GM12892 (cell line): ENCODE measurements around the gene MYOG.

Experiments used
- POLR2A ChIP-seq: IDR thresholded peaks from 2 replicates; pipeline ENCODE4 v1.6.1; 2011; ENCODE audit warnings: low read depth, low read length, control low read depth
- POLR2AphosphoS5 ChIP-seq: IDR thresholded peaks from 2 replicates; pipeline ENCODE4 v1.6.1; 2011; ENCODE audit warnings: low read depth, low read length, control low read depth
- TAF1 ChIP-seq: IDR thresholded peaks from 2 replicates; pipeline ENCODE4 v1.6.1; 2011; ENCODE audit warnings: low read depth, mild to moderate bottlenecking, control low read depth, low read length, borderline replicate concordance

- no peak for TF ChIP-seq POLR2A
- no peak for TF ChIP-seq TAF1
- no peak for TF ChIP-seq POLR2AphosphoS5
Observed at GRCh38 chr1:203034422-203035110, 51.2 kb downstream of the MYOG start.
